Mesothelial cell of epicardium (in vitro differentiated cells): Measurements from ENCODE around the gene TOM1L2. TPM values are rescaled to one million over a fixed set of nuclear protein-coding genes. Genes with fewer than 3 reads are reported as not detected.
A peak's percentile ranks its signal among the peaks of the same experiment; 100 is the strongest.

Experiments used
- DNase-seq, 2 experiments: peaks; one replicate each; pipeline ENCODE4 v3.0.0; 2021; ENCODE audit warnings: low spot score in 2 of 2; ENCODE audit not compliant: unreplicated experiment in 2 of 2
- H3K27ac Mint-ChIP-seq: 2 replicates; pipeline ENCODE4 v1.8.0; 2021; ENCODE audit warnings: mixed read lengths
- H3K27me3 Mint-ChIP-seq: 2 replicates; pipeline ENCODE4 v1.8.0; 2021; ENCODE audit warnings: low read depth, mixed read lengths
- H3K36me3 Mint-ChIP-seq: 2 replicates; pipeline ENCODE4 v1.8.0; 2021; ENCODE audit warnings: mixed read lengths
- H3K4me1 Mint-ChIP-seq: 2 replicates; pipeline ENCODE4 v1.8.0; 2021; ENCODE audit warnings: mixed read lengths
- H3K4me3 Mint-ChIP-seq: 2 replicates; pipeline ENCODE4 v1.8.0; 2021; ENCODE audit warnings: mild to moderate bottlenecking, moderate library complexity, mixed read lengths
- H3K9me3 Mint-ChIP-seq: 2 replicates; pipeline ENCODE4 v1.8.0; 2021; ENCODE audit warnings: mixed read lengths
- CTCF ChIP-seq: fragments of 200-600 bp; sonication (generic); IDR thresholded peaks from one replicate; pipeline ENCODE4 v1.5.0; 2021; ENCODE audit warnings: antibody characterized with exemption; ENCODE audit not compliant: unreplicated experiment
- total RNA-seq: library from RNA; stranded (reverse); gene quantifications from 3 replicates; pipeline ENCODE4 v1.2.1, GENCODE V29; 2021

The TOM1L2 gene
- total RNA-seq, 1 donor from 2014 or later = 126 TPM

GRCh38 chr17:17892731-17893130, 79.5 kb downstream of the TOM1L2 start:
- peaks cover 29% of the 10 kb centered on the region for H3K36me3 Mint-ChIP-seq
- no peaks in the 10 kb centered on the region for H3K27me3 Mint-ChIP-seq
- H3K4me3 Mint-ChIP-seq = no peak overlapping the region
- TF ChIP-seq CTCF = no peak
- no peak overlapping the region for H3K27ac Mint-ChIP-seq
- DNase-seq = no peak
- peaks cover 15% of the 10 kb centered on the region for H3K4me1 Mint-ChIP-seq
- no peaks in the 10 kb centered on the region for H3K9me3 Mint-ChIP-seq

GRCh38 chr17:17892009-17892408, 80.2 kb downstream of the TOM1L2 start:
- no peaks in the 10 kb centered on the region for H3K9me3 Mint-ChIP-seq
- no peak for DNase-seq
- H3K4me1 Mint-ChIP-seq = peaks cover 12% of the 10 kb centered on the region
- H3K4me3 Mint-ChIP-seq = no peak overlapping the region
- H3K27ac Mint-ChIP-seq = peak overlapping the region; percentile 57
- TF ChIP-seq CTCF = no peak
- H3K36me3 Mint-ChIP-seq = peaks cover 24% of the 10 kb centered on the region
- no peaks in the 10 kb centered on the region for H3K27me3 Mint-ChIP-seq

- peak in 1 of 2 experiments; percentile 54 for DNase-seq
- TF ChIP-seq CTCF = peak; percentile 58
- peak overlapping the region; percentile 57 for H3K27ac Mint-ChIP-seq
- no peaks in the 10 kb centered on the region for H3K27me3 Mint-ChIP-seq
- no peak overlapping the region for H3K4me3 Mint-ChIP-seq
- H3K9me3 Mint-ChIP-seq = no peaks in the 10 kb centered on the region
- H3K4me1 Mint-ChIP-seq = peaks cover 15% of the 10 kb centered on the region
- H3K36me3 Mint-ChIP-seq = peaks cover 23% of the 10 kb centered on the region
These were observed 81.1 kb downstream of the TOM1L2 start for GRCh38 chr17:17890773-17891759.

GRCh38 chr17:17889922-17890321, 82.3 kb downstream of the TOM1L2 start:
- H3K4me1 Mint-ChIP-seq = peaks cover 15% of the 10 kb centered on the region
- no peak for TF ChIP-seq CTCF

GRCh38 chr17:17888821-17889220, 83.4 kb downstream of the TOM1L2 start:
- H3K27ac Mint-ChIP-seq = no peak overlapping the region
- TF ChIP-seq CTCF = no peak
- peaks cover 15% of the 10 kb centered on the region for H3K4me1 Mint-ChIP-seq
- H3K36me3 Mint-ChIP-seq = peaks cover 23% of the 10 kb centered on the region
- H3K4me3 Mint-ChIP-seq = no peak overlapping the region
- no peaks in the 10 kb centered on the region for H3K27me3 Mint-ChIP-seq
- no peaks in the 10 kb centered on the region for H3K9me3 Mint-ChIP-seq
- DNase-seq = no peak

More at GRCh38 chr17:17889922-17890321, 82.3 kb downstream of the TOM1L2 start:
- H3K36me3 Mint-ChIP-seq = peaks cover 24% of the 10 kb centered on the region
- H3K27ac Mint-ChIP-seq = no peak overlapping the region
- H3K4me3 Mint-ChIP-seq = no peak overlapping the region
- no peaks in the 10 kb centered on the region for H3K9me3 Mint-ChIP-seq
- DNase-seq = no peak
- H3K27me3 Mint-ChIP-seq = no peaks in the 10 kb centered on the region
